ENCODE measurements around the gene ZFP36L1.

- TF ChIP-seq CTCF (IDR thresholded peaks at IDR 0.05) (no peak), EZH2phosphoT487 (IDR thresholded peaks at IDR 0.05) (no peak)
These were observed 27.7 kb upstream of the ZFP36L1 start for GRCh38 chr14:68820536-68820935.
